HG03060 (cell line): ENCODE measurements around the gene TBC1D1.
"Not testable (repeated sequence)": the region's sequence is repeated elsewhere in the genome, so short reads cannot be mapped to it uniquely, and the experiment has no call there.

Experiments used
- ATAC-seq: cut with Tn5 transposase; IDR thresholded peaks from one replicate; pipeline ENCODE4 v1.9.1; 2021; ENCODE audit warnings: low read depth, moderate number of reproducible peaks; ENCODE audit not compliant: unreplicated experiment

Gene TBC1D1

DNA sequence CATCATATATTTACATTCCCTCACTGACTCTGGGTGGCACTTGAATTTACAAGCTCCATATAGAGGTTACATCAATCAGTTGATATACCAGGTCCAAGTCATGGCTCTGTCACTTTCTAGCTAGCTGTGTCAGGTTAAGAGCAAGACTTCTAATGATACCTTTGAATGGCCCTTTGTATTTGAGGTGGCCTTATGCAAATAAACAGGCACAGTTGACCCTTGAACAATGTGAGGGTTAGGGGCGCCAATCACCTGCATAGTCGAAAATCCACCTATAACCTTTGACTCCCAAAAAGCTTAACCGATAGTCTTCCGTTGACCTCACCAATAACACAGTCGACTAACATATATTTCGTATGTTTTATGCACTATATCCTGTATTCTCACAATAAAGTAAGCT lies 68.0 kb downstream of the TBC1D1 start:
- ATAC-seq: no peak

DNA sequence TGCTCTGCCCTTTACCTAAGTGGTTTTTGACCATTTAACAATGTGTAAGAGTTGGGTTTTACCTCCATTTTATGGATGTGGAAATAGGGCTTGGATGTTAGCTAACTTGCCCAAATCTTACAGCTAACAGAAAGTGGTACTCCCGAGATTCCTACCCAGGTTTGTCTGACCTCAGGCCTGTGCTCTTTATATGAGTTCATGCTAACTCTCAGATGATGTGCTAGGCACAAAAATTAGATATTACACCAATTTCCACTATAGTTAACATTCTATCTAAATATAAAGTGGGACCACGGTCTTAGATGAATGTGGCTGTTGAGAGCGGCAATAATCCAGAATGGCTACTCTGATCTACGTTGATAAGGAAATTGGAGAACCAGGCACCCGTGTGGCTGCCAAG lies 69.2 kb downstream of the TBC1D1 start, which contains the start of gene PTTG2:
Gene PTTG2, plus strand, starts transcription at position 301 of the 400 bp plus-strand sequence. Its CDS starts 37 bp downstream, at position 338.
- no peak for ATAC-seq

DNA sequence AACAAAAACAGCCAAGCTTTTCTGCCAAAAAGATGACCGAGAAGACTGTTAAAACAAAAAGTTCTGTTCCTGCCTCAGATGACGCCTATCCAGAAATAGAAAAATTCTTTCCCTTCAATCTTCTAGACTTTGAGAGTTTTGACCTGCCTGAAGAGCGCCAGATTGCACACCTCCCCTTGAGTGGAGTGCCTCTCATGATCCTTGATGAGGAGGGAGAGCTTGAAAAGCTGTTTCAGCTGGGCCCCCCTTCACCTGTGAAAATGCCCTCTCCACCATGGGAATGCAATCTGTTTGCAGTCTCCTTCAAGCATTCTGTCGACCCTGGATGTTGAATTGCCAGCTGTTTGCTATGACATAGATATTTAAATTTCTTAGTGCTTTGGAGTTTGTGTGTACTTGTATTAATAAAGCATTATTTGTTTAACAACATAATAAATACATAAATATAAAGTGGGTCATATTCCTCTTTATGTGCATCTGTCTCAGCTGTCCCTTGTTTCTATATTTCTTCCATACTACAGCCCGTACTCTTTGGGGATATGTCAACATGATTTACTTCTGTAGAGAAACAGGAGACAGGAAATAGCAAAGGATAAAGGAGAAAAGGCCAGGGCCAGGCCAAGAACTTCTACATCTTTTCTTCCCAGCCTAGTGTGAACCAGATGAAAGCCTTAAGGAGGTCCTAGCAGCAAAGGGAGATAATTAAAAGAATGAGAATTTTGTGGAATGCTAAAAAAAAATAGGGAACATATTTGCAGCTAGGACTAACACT lies 70.0 kb downstream of the TBC1D1 start:
- no peak for ATAC-seq

DNA sequence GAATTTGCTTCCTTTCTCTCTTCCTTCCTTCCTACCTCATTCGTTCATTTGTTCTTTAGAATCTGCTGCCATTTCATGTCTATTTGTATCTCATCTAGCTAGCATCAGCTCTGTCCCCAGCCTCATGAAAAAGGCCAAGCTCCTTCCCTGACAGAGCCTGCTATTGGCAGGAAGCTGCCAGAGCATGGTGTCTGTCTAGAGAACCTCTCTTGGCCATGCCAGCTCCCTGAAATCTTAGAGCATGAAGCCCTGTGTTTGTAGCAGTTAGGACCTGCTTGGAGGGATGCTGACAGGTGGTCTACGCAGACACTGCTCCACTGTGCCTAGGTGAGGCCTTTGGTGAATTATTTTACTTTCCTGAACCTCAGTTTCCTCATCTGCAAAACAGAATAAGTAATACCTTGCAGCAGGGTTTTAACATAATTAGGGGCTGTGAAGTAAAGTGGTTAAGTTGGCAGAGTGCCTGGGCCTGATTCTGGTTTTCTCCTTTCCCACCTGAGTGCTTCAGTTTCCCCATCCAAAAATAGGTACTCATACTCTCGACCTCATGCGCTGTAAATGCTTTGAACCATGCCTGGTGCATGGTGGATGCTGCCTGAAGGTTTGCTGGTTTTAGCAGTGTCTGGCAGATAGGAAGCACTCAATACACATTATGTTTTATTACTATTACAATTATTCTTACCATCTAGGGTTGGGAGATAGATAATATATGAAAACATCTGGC lies 74.0 kb downstream of the TBC1D1 start:
- ATAC-seq: peak; percentile 58

DNA sequence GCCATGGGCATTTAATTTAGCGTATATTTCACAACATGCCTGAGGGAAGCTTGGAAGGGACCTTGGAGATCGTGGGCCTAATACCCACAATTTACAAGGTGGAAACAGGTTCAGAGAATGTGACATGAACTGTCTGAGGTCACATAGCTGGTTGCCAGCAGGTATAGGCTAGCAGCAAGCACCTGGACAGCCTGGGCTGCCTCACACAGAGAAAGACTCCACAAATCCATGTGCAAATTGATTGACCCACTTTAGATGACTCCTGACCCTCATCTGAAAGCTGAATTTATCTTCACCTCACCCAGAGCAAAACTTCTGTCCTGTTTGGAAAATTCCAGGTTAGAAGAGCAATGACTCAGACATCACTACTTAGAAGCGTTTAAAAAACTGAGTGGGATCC lies 75.2 kb downstream of the TBC1D1 start:
- no peak for ATAC-seq

DNA sequence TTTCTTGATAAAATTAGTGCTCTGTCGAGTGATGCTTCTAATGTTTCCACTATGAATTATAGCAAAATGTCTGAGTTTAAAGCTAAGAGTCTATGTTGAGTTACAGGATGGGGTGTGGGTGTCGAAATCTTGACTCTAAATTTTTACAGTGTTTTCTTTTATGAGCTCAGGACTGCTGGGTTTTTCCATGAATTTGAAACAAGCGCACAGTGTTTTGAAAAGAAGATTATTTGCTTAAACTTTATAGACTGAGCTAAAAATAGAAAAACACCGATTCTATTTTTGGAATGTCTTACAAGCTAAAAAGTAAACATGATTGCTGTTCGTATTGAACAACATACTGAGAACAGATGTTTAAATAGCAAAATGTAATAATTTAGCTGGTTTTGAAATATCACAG lies 76.9 kb downstream of the TBC1D1 start:
- ATAC-seq: no peak

DNA sequence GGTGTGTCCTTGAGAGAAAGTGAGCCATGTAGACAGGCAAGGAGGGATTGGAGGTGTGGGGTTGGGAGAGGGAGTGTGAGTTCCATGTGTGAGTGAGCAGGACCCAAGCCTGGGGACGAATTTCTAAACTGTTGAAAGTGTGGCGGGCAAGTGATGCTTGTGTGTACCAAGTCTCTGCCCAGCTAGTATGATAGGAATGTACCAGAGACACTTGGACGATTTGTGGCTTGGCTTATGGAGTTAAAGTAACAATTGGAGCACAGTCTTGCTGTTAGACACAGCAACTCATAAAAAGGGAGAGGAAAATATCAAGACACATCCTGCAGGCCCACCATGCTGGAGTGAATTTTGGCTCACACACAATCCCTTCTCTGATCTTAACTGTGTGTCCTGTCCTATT lies 77.9 kb downstream of the TBC1D1 start:
- ATAC-seq: no peak

DNA sequence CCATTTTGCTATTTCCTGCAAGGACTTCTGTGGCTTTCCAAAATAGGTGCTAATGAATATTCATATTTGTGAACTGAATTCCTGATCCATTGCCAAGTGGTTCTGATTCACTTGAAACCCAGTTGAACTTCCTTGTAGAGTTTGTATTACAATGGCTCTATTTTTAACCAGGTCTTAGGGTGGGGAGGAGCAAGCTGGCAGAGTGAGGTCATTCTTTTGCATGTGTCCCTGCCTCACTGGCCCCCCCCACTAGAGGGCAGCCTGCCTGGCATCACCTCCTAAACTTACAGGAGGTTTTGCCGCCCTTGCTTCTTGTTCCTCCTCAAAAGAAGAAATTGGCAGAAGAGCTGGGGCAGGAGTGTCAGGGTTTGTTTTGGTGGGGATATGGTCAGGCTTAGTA lies 79.8 kb downstream of the TBC1D1 start:
- peak; percentile 61 for ATAC-seq

DNA sequence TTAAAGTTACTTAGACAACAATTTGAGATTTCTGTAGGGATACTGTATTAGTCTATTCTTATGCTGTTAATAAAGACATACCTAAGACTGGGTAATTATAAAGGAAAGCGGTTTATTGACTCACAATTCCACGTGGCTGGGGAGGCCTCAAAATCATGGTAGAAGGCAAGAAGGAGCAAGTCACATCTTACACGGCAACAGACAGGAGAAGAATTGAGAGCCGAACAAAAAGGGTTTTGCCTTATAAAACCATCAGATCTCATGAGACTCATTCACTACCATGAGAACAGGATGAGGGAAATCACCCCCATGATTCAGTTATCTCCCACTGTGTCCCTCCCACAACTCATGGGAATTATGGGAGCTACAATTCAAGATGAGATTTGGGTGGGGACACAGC lies 80.3 kb downstream of the TBC1D1 start:
- ATAC-seq: no peak

DNA sequence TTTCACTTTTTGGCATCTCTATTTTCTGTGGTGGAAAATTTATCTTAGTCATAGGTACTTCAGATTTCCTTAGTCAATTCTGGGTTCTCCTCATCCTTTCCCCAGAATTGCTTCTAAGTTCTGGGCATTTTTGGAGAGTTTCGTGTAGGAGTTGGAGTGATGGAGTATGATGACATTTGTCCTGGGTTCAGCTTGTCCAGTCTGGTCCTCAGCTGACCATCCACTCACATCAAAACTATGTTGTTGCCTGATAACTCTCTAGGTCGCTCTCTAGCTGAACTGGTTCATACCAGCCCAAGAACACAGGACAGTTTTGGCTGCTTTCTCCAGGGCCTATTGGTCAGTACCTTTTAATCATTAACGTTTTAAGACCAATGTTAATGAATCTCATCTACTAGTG lies 82.6 kb downstream of the TBC1D1 start:
- no peak for ATAC-seq

DNA sequence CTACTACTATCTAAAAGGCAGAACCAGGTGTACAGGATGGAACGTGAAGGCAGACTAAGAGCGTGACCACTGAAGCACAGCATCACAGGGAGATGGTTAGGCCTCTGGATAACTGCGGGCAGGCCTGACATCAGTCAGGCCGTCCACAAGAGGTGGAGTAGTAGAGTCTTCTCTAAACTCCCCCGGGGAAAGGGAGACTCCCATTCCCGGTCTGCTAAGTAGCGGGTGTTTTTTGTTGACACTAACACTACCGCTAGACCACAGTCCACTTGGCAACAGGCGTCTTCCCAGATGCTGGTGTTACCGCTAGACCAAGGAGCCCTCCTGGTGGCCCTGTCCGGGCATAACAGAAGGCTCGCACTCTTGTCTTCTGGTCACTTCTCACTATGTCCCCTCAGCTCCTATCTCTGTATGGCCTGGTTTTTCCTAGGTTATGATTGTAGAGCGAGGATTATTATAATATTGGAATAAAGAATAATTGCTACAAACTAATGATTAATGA lies 84.5 kb downstream of the TBC1D1 start:
- ATAC-seq: not testable (repeated sequence)

DNA sequence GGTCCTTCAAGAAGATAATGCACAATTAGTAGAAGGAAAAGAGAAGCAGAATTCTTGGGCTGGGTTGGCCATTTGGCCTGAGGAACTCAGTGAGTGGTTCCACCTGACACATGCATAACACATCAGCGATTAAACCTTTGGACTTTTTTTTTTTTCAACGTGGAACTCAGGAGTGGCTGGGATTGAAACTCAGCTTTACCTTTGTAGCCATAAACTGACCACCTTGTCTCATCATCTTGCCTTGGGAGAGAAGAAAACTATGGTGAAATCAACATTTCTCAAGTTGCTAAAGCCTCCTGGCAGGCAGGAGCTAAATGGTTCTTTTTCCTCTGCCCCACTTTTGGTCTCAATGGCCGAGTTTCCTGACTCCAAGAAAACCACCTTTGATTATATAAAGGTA lies 85.6 kb downstream of the TBC1D1 start:
- ATAC-seq: no peak

DNA sequence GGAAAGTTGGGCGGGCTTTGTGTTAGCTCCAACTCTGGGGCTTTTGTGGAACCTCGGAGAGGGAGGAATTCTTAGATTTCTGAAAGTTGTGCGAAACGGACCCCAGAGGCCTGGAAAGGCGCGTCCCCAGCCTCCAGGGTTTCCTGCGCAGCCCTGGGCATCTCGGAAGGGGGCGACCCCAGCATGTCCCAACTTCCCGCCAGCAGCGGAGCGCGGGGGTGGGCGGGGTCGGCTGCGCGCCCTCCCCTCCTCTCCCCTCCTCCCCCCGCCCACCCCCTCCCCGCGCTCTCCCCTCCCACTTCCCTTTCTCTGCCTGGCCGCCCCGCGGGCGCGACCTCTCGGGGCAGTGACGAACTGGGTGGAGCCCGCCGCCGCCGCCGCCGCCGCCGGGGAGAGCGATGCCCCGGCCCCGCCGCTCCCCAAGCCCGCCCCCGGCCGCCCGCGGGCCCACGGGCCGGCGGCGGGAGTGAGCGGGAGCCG lies 86.1 kb downstream of the TBC1D1 start:
- ATAC-seq: no peak

DNA sequence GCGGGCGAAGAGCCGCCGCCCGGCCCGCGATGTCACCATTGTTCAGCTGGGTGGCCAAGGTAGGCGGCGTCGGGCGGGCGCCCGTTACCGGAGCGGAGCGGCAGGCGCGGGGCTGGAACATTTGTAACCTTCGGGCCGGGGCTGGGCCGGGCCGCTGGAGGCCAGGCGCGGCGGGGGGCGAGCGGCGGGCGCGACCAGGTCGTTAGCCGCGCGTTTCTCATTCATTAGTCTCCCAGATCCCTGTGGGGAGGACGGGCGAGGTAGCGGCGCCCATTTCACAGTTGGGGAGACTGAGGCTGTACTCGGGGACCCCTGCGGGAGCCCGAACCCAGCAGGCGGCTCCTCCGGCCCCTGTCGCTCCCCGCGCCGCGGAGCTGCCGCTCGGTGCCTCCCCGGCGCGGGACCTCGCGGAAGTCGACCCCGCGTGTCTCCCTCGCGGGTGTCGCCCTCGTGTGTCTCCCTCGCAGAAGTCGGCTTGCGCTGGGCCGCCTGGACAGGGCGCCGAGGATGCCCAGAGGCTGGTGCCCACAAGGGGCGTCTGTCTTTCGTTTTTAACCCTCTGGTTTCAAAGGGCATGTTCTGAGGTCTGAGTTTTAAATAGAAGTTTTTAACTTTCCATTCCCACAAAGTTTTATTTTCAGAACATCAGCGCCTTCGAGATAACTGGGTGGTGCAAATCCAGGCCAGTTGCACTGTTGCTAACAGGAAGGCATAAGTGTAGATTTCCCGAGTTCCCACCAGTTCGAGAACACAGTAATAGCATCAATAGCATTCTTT lies 86.8 kb downstream of the TBC1D1 start:
- ATAC-seq: peak; percentile 38

DNA sequence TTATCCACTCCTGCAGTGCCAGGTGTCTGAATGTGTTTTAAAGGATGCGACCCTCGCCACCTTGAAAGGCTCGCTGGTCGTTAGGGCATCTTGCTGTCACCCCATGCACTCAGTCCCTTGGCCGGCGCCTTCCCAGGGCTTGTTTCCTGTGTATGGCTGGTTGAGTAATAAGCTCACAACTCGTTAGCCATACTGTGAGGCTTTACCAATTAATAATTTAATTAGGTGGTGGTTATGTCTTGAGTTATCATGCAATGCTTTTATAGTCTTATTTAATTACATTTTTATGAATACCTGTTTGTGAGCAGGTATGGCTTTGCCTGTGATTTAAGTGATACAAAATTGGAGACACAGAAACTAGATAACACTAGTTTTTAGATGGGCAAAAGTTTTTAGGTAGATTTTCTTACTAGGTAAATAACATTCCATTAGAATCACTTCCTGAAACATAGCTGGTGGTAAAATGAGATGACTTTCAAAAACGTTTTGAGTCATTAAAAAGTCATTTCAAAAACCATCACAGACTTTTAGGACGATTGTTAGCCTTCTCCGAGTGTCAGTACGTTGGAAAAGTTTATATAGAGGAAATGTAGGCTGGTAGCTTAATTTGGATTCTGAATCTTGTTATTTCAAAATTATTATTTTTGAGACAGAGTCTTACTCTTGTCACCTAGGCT lies 87.5 kb downstream of the TBC1D1 start:
- peak; percentile 1 for ATAC-seq

DNA sequence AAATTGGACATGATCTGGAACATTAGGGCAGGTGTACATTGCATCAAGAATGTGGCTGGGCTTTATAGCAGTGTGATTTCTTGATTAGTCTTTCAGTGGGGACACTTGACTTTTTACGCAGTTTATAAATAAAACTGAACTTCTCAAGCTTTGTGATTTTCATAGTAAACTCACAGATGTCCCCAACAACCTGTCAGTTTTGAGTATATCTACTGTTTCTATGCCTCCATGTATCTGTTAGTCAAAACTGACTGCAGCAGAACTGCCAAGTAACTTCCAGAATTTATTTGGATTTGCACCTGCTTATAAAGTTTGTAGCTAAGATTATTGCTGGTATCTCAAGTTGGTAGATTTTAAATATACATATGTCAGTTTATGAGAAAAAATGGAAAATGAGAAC lies 89.4 kb downstream of the TBC1D1 start:
- no peak for ATAC-seq

DNA sequence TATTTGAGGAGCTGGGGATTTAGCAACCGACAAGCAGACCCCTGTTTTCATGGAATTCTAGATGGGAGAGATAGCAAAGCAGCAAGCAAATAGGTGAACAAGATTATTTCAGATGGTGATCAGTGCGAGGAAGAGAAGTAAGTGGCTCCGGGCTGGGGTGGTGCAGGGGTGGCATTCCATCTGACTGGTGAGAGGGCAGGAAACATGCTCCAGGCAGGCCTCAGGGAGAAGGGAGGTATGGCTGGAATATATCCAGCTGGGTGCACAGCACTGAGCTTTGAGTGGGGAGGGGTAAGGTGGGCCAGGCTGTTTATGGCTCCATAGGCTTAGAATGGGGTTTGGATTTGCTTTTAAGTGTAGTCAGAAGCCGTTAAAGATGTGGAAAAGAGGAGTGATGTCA lies 90.5 kb downstream of the TBC1D1 start:
- ATAC-seq: no peak

DNA sequence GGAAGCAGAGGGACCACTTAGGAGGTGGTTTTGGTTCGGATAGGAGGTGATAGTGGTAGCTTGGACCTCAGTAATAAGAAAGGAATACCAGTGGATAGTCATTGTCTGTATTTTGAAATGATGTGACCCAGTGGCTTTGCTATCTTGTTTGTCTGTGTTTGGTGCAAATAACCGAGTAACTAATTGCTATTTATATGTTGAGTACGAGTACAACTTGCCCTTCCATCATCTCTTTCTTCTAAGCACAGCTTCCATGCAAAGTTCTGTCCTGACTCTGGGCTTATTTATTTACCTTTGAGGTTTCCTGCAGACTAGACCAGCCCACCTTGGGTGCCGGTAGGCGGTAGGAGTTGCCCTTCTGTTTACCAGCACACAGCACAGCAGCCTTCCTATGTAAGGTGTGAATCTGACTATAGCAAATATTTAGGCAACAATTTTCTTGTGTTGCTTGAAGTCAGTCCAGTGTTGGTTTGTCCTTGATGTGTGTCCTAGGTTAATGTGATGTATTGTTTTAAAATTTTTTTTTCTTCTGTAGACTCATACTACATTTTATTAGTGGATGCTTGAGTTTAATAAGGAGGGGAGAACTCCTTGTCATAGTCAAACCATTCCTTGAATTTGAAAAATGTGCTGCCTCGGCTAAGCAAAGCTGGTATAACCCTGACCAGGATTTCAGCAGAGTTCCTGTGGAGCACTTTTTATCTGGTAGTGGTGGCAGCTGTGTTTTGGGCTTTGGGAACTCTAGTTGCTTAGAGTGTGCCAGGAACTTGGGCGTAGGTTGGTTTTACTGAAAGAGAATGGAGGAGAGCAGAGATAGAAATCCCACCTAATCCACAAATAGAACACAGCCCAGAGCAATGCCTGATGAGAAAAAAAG lies 91.2 kb downstream of the TBC1D1 start:
- ATAC-seq: no peak

DNA sequence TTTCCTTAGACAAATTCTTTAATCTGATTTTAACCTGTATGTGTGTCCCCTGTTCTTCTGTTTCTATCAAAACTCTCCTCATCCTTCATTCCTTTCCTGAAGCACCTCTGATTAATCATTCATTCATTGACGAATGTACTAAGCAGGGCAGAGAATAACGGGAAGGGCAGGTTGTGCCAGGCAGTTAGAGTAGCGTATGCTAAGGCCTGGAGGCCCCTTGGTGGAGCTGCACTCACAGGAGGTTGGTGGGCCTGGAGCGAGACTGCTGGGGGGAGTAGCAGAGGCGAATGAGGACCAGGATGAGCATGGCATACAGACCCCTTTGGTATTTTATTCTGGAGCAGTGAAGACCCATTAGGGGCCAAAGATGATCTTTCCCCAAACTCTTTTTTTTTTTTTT lies 91.9 kb downstream of the TBC1D1 start:
- no peak for ATAC-seq
